GM12873 (cell line): ENCODE results near the gene SH2D6.

Source experiments
- CTCF ChIP-seq: IDR thresholded peaks from 2 replicates; pipeline ENCODE4 v1.5.1; 2012; ENCODE audit warnings: low read depth, mild to moderate bottlenecking, moderate library complexity, low read length, control low read depth; ENCODE audit not compliant: insufficient read depth; ENCODE audit errors: missing control alignments

Gene SH2D6

GRCh38 chr2:85410584-85411404 lies 7.7 kb upstream of the SH2D6 start:
- no peak for TF ChIP-seq CTCF

- no peak for TF ChIP-seq CTCF
Observed at GRCh38 chr2:85411405-85411748, 7.1 kb upstream of the SH2D6 start.

GRCh38 chr2:85413592-85414420 lies 4.7 kb upstream of the SH2D6 start:
- TF ChIP-seq CTCF = no peak

- no peak for TF ChIP-seq CTCF
Observed at GRCh38 chr2:85414761-85415553, 3.6 kb upstream of the SH2D6 start.

GRCh38 chr2:85415980-85416650 lies 2.4 kb upstream of the SH2D6 start:
- TF ChIP-seq CTCF = no peak

GRCh38 chr2:85419009-85419675 lies 628 bp downstream of the SH2D6 start:
- TF ChIP-seq CTCF = no peak
